CD4-positive, alpha-beta T cell treated with Interferon alpha-2 for 1 hour (primary cell): Measurements from ENCODE around the gene PHYHD1.

ENCODE experiments used
- DNase-seq, 2 donors: peaks; one replicate each; pipeline ENCODE4 v3.0.0-alpha.2; 2020 to 2022

Gene PHYHD1

DNA sequence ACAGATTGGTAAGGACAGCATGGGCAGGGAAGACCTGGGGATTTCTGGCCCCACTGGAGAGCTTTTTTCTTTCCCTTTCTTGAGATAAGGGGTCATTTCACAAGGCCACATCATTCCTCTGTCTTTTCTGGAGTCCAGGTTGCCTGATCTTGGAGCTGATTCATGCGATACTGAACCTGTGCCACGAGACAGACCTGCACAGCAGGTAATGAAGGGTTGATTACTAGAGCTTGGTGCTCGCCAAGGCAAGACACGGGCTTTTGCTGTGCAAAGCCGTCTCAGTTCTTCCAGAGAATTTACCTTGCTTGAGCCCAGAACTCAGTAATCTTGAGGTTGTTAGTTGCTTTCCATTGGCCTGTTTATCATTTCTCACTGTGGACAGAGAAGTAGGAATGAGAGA lies 65.9 kb downstream of the PHYHD1 start:
- no peak for DNase-seq

DNA sequence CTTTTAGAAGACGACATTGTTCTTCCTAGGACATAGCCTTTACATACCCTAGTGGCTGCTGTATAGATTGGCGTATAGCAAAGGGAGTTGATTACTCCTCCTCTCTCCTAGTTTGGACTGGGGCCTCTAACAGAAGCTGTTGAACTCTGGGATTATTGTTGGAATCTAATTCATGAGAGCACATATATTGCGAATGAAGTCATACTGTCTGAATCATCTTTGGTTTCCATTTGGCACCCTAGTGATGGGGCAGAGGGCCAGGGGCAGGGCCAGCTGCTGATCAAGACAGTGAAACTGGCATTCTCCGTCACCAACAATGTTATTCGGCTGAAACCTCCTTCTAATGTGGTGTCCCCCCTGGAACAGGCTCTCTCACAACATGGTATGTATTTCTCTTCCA lies 67.0 kb downstream of the PHYHD1 start:
- DNase-seq: no peak
